ENCODE measurements around the gene CDK4. TPM values are rescaled to one million over a fixed set of nuclear protein-coding genes. Genes with fewer than 3 reads are reported as not detected.
A peak's percentile ranks its signal among the peaks of the same experiment; 100 is the strongest.

The CDK4 gene
- total RNA-seq, 2 donors from 2014 or later = 132 to 242 TPM

GRCh38 chr12:57735198-57735855 is 16.8 kb downstream of the CDK4 start:
- ATAC-seq (replicated peaks) = no peak
- Mint-ChIP-seq H3K4me3 (no peak overlapping the region), H3K27ac (no peak overlapping the region), H3K4me1 (peaks cover 17% of the 10 kb centered on the region), H3K36me3 (ENCODE audit: low read depth) (peaks cover 75% of the 10 kb centered on the region), H3K9me3 (no peaks in the 10 kb centered on the region), H3K27me3 (no peaks in the 10 kb centered on the region)

GRCh38 chr12:57734591-57734990 is 17.5 kb downstream of the CDK4 start:
- Mint-ChIP-seq H3K36me3 (ENCODE audit: low read depth) (peaks cover 80% of the 10 kb centered on the region), H3K27ac (no peak overlapping the region), H3K4me1 (peaks cover 16% of the 10 kb centered on the region), H3K9me3 (no peaks in the 10 kb centered on the region), H3K4me3 (no peak overlapping the region), H3K27me3 (no peaks in the 10 kb centered on the region)
- no peak for ATAC-seq (replicated peaks)

GRCh38 chr12:57733928-57734327 is 18.2 kb downstream of the CDK4 start:
- no peaks in the 10 kb centered on the region for H3K9me3 Mint-ChIP-seq
- H3K4me1 Mint-ChIP-seq = peaks cover 10% of the 10 kb centered on the region
- no peak overlapping the region for H3K27ac Mint-ChIP-seq
- no peaks in the 10 kb centered on the region for H3K27me3 Mint-ChIP-seq
- ATAC-seq (replicated peaks) = no peak
- peaks cover 80% of the 10 kb centered on the region for H3K36me3 Mint-ChIP-seq (ENCODE audit: low read depth)
- no peak overlapping the region for H3K4me3 Mint-ChIP-seq

- H3K36me3 Mint-ChIP-seq (ENCODE audit: low read depth) = peaks cover 88% of the 10 kb centered on the region
These were observed 19.1 kb downstream of the CDK4 start for GRCh38 chr12:57732726-57733593.

GRCh38 chr12:57732270-57732669 is 19.8 kb downstream of the CDK4 start:
- H3K4me3 Mint-ChIP-seq = no peak overlapping the region
- peaks cover 16% of the 10 kb centered on the region for H3K4me1 Mint-ChIP-seq
- H3K27me3 Mint-ChIP-seq = no peaks in the 10 kb centered on the region
- no peak for ATAC-seq (replicated peaks)
- peaks cover 95% of the 10 kb centered on the region for H3K36me3 Mint-ChIP-seq (ENCODE audit: low read depth)
- no peaks in the 10 kb centered on the region for H3K9me3 Mint-ChIP-seq
- peak overlapping the region; percentile 66 for H3K27ac Mint-ChIP-seq

More at GRCh38 chr12:57732726-57733593, 19.1 kb downstream of the CDK4 start:
- ATAC-seq (replicated peaks) = no peak
- Mint-ChIP-seq H3K9me3 (no peaks in the 10 kb centered on the region), H3K27me3 (no peaks in the 10 kb centered on the region), H3K27ac (peak overlapping the region; percentile 66), H3K4me3 (no peak overlapping the region), H3K4me1 (peaks cover 16% of the 10 kb centered on the region)

GRCh38 chr12:57731411-57732080 is 20.6 kb downstream of the CDK4 start:
- Mint-ChIP-seq H3K4me1 (peaks cover 13% of the 10 kb centered on the region), H3K36me3 (ENCODE audit: low read depth) (peaks cover 91% of the 10 kb centered on the region), H3K4me3 (no peak overlapping the region), H3K9me3 (no peaks in the 10 kb centered on the region), H3K27me3 (no peaks in the 10 kb centered on the region), H3K27ac (no peak overlapping the region)
- ATAC-seq (replicated peaks) = no peak

- Mint-ChIP-seq H3K9me3 (no peaks in the 10 kb centered on the region), H3K27ac (no peak overlapping the region), H3K36me3 (ENCODE audit: low read depth) (peaks cover 93% of the 10 kb centered on the region), H3K4me3 (no peak overlapping the region), H3K27me3 (no peaks in the 10 kb centered on the region), H3K4me1 (peaks cover 10% of the 10 kb centered on the region)
- ATAC-seq (replicated peaks) = no peak
These were observed 21.6 kb downstream of the CDK4 start for GRCh38 chr12:57730336-57731067.

- Mint-ChIP-seq H3K36me3 (ENCODE audit: low read depth) (peaks cover 89% of the 10 kb centered on the region), H3K27me3 (no peaks in the 10 kb centered on the region), H3K27ac (no peak overlapping the region)
These were observed 22.7 kb downstream of the CDK4 start for GRCh38 chr12:57729321-57729844.

GRCh38 chr12:57727758-57728395 is 24.2 kb downstream of the CDK4 start:
- H3K4me3 Mint-ChIP-seq = no peak overlapping the region
- ATAC-seq (replicated peaks) = no peak
- no peaks in the 10 kb centered on the region for H3K27me3 Mint-ChIP-seq
- H3K36me3 Mint-ChIP-seq (ENCODE audit: low read depth) = peaks cover 74% of the 10 kb centered on the region
- H3K4me1 Mint-ChIP-seq = peaks cover 16% of the 10 kb centered on the region
- H3K9me3 Mint-ChIP-seq = no peaks in the 10 kb centered on the region
- H3K27ac Mint-ChIP-seq = peak overlapping the region; percentile 51

More at GRCh38 chr12:57729321-57729844, 22.7 kb downstream of the CDK4 start:
- Mint-ChIP-seq H3K4me1 (peaks cover 16% of the 10 kb centered on the region), H3K9me3 (no peaks in the 10 kb centered on the region), H3K4me3 (no peak overlapping the region)
- no peak for ATAC-seq (replicated peaks)

GRCh38 chr12:57726884-57727757 is 25.0 kb downstream of the CDK4 start:
- H3K27ac Mint-ChIP-seq = no peak overlapping the region
- peaks cover 11% of the 10 kb centered on the region for H3K4me1 Mint-ChIP-seq
- peaks cover 68% of the 10 kb centered on the region for H3K36me3 Mint-ChIP-seq (ENCODE audit: low read depth)
- ATAC-seq (replicated peaks) = no peak
- no peak overlapping the region for H3K4me3 Mint-ChIP-seq
- H3K9me3 Mint-ChIP-seq = no peaks in the 10 kb centered on the region
- H3K27me3 Mint-ChIP-seq = no peaks in the 10 kb centered on the region

- H3K4me1 Mint-ChIP-seq = peaks cover 16% of the 10 kb centered on the region
- peak overlapping the region; percentile 64 for H3K27ac Mint-ChIP-seq
- peak; percentile 63 for ATAC-seq (replicated peaks)
- peak overlapping the region; percentile 64 for H3K4me3 Mint-ChIP-seq
- H3K36me3 Mint-ChIP-seq (ENCODE audit: low read depth) = peaks cover 68% of the 10 kb centered on the region
- H3K27me3 Mint-ChIP-seq = no peaks in the 10 kb centered on the region
- no peaks in the 10 kb centered on the region for H3K9me3 Mint-ChIP-seq
These were observed 25.8 kb downstream of the CDK4 start for GRCh38 chr12:57726151-57726883.

GRCh38 chr12:57725851-57726150 is 26.3 kb downstream of the CDK4 start:
- H3K4me3 Mint-ChIP-seq = peak overlapping the region; percentile 64

More at GRCh38 chr12:57725851-57726150, 26.3 kb downstream of the CDK4 start:
- H3K4me1 Mint-ChIP-seq = peaks cover 16% of the 10 kb centered on the region
- peak overlapping the region; percentile 64 for H3K27ac Mint-ChIP-seq
- peaks cover 67% of the 10 kb centered on the region for H3K36me3 Mint-ChIP-seq (ENCODE audit: low read depth)
- H3K27me3 Mint-ChIP-seq = no peaks in the 10 kb centered on the region
- no peaks in the 10 kb centered on the region for H3K9me3 Mint-ChIP-seq
- no peak for ATAC-seq (replicated peaks)
